Mesendoderm (in vitro differentiated cells): Measurements from ENCODE around the gene ARID1B.

Source experiments
- DNase-seq: peaks from one replicate; pipeline ENCODE4 v3.0.0; 2013
- H2AK5ac ChIP-seq: 2 replicates; pipeline ENCODE4 v1.6.1; 2013; ENCODE audit warnings: low read length, inconsistent platforms
- H2BK120ac ChIP-seq: 2 replicates; pipeline ENCODE4 v1.6.1; 2013; ENCODE audit warnings: low read depth, mild to moderate bottlenecking, low read length, moderate library complexity, mixed read lengths
- H2BK15ac ChIP-seq: replicated peaks from 2 replicates; pipeline ENCODE4 v1.6.1; 2013; ENCODE audit warnings: low read depth, mild to moderate bottlenecking, moderate library complexity
- H2BK5ac ChIP-seq: 2 replicates; pipeline ENCODE4 v1.6.1; 2013; ENCODE audit warnings: low read length, inconsistent platforms
- H3K18ac ChIP-seq: 2 replicates; pipeline ENCODE4 v1.6.1; 2013; ENCODE audit warnings: mild to moderate bottlenecking, low read length, mixed read lengths
- H3K23ac ChIP-seq: one replicate; pipeline ENCODE4 v1.6.1; 2013; ENCODE audit warnings: low read length
- H3K27ac ChIP-seq: 2 replicates; pipeline ENCODE4 v1.5.1; 2013; ENCODE audit warnings: low read depth, mild to moderate bottlenecking, inconsistent platforms, low read length, moderate library complexity
- H3K27me3 ChIP-seq: 2 replicates; pipeline ENCODE4 v1.6.1; 2013; ENCODE audit warnings: low read length, control low read depth, mild to moderate bottlenecking, inconsistent platforms; ENCODE audit not compliant: insufficient read depth, poor library complexity
- H3K36me3 ChIP-seq: 2 replicates; pipeline ENCODE4 v1.6.1; 2013; ENCODE audit warnings: low read length, inconsistent platforms; ENCODE audit not compliant: control insufficient read depth, insufficient read depth
- H3K4ac ChIP-seq: one replicate; pipeline ENCODE4 v1.6.1; 2013; ENCODE audit warnings: low read depth, mild to moderate bottlenecking, low read length, moderate library complexity
- H3K4me1 ChIP-seq: 2 replicates; pipeline ENCODE4 v1.6.1; 2013; ENCODE audit warnings: low read depth, low read length, inconsistent platforms; ENCODE audit not compliant: control insufficient read depth
- H3K4me2 ChIP-seq: 2 replicates; pipeline ENCODE4 v1.6.1; 2013; ENCODE audit warnings: low read length
- H3K4me3 ChIP-seq: 2 replicates; pipeline ENCODE4 v1.5.1; 2013; ENCODE audit warnings: mild to moderate bottlenecking, low read length
- H3K56ac ChIP-seq: one replicate; pipeline ENCODE4 v1.6.1; 2013; ENCODE audit warnings: low read length
- H3K79me1 ChIP-seq: 2 replicates; pipeline ENCODE4 v1.6.1; 2013; ENCODE audit warnings: low read length, inconsistent platforms
- H3K79me2 ChIP-seq: 2 replicates; pipeline ENCODE4 v1.6.1; 2013; ENCODE audit warnings: mild to moderate bottlenecking, low read length; ENCODE audit not compliant: control insufficient read depth, insufficient read depth
- H3K9ac ChIP-seq: 2 replicates; pipeline ENCODE4 v1.6.1; 2013; ENCODE audit warnings: low read length, inconsistent platforms
- H4K5ac ChIP-seq: one replicate; pipeline ENCODE4 v1.6.1; 2013; ENCODE audit warnings: low read length
- H4K8ac ChIP-seq: one replicate; pipeline ENCODE4 v1.6.1; 2013; ENCODE audit warnings: low read depth, mild to moderate bottlenecking, control low read depth, low read length, moderate library complexity
- WGBS: extraction: QIAGEN DNeasy Blood & Tissue Kit; methylation state at CpG from one replicate; pipeline ENCODE4 v1.1.7; 2013; ENCODE audit warnings: low lambda C conversion rate, missing lambda C conversion rate; ENCODE audit not compliant: insufficient coverage; ENCODE audit errors: extremely low coverage; 5-methylcytosine and 5-hydroxymethylcytosine counted together

ARID1B gene

GRCh38 chr6:157089258-157089657 is 312.1 kb downstream of the ARID1B start:
- H4K5ac ChIP-seq, result no peak overlapping the region
- H4K8ac ChIP-seq, result no peak overlapping the region
- no peak overlapping the region for H2AK5ac ChIP-seq
- no peaks in the 10 kb centered on the region for H3K27me3 ChIP-seq
- no peak overlapping the region for H2BK120ac ChIP-seq
- DNase-seq, result peak; percentile 99
- H3K79me2 ChIP-seq, result no peaks in the 10 kb centered on the region
- no peak overlapping the region for H2BK5ac ChIP-seq
- no CpG with 5 or more reads among the region's 3 CpGs for WGBS
- peak overlapping the region; percentile 75 for H3K27ac ChIP-seq
- H3K23ac ChIP-seq, result no peak overlapping the region
- no peak overlapping the region for H3K4me3 ChIP-seq
- H3K18ac ChIP-seq, result no peak overlapping the region
- no peak overlapping the region for H3K4me2 ChIP-seq
- no peak overlapping the region for H2BK15ac ChIP-seq
- no peak overlapping the region for H3K9ac ChIP-seq
- peaks cover 16% of the 10 kb centered on the region for H3K4me1 ChIP-seq
- H3K56ac ChIP-seq, result no peak overlapping the region
- H3K79me1 ChIP-seq, result peaks cover 2% of the 10 kb centered on the region
- H3K36me3 ChIP-seq, result no peaks in the 10 kb centered on the region
- H3K4ac ChIP-seq, result no peak overlapping the region

- WGBS, result no CpG with 5 or more reads among the region's 9 CpGs
- no peak overlapping the region for H3K4ac ChIP-seq
- peaks cover 16% of the 10 kb centered on the region for H3K4me1 ChIP-seq
- no peak overlapping the region for H2BK5ac ChIP-seq
- no peak overlapping the region for H2AK5ac ChIP-seq
- H3K4me2 ChIP-seq, result no peak overlapping the region
- peak overlapping the region; percentile 8 for H3K27ac ChIP-seq
- no peak overlapping the region for H4K5ac ChIP-seq
- no peak overlapping the region for H3K4me3 ChIP-seq
- H3K23ac ChIP-seq, result no peak overlapping the region
- H3K36me3 ChIP-seq, result no peaks in the 10 kb centered on the region
- H3K18ac ChIP-seq, result no peak overlapping the region
- H3K9ac ChIP-seq, result no peak overlapping the region
- H2BK120ac ChIP-seq, result no peak overlapping the region
- H2BK15ac ChIP-seq, result no peak overlapping the region
- H3K79me2 ChIP-seq, result no peaks in the 10 kb centered on the region
- peaks cover 2% of the 10 kb centered on the region for H3K79me1 ChIP-seq
- no peak overlapping the region for H4K8ac ChIP-seq
- H3K56ac ChIP-seq, result peak overlapping the region; percentile 50
- peak; percentile 84 for DNase-seq
- H3K27me3 ChIP-seq, result no peaks in the 10 kb centered on the region
Measured at GRCh38 chr6:157089851-157090250, 312.7 kb downstream of the ARID1B start.

GRCh38 chr6:157090736-157091135 is 313.6 kb downstream of the ARID1B start:
- H3K4me2 ChIP-seq, result no peak overlapping the region
- H3K79me2 ChIP-seq, result no peaks in the 10 kb centered on the region
- no peak overlapping the region for H2AK5ac ChIP-seq
- no peak overlapping the region for H3K18ac ChIP-seq
- no peak overlapping the region for H3K56ac ChIP-seq
- peak; percentile 58 for DNase-seq
- no peak overlapping the region for H4K5ac ChIP-seq
- no peak overlapping the region for H3K4ac ChIP-seq
- H3K23ac ChIP-seq, result no peak overlapping the region
- no peak overlapping the region for H3K9ac ChIP-seq
- H3K27ac ChIP-seq, result peak overlapping the region; percentile 4
- no peak overlapping the region for H3K4me3 ChIP-seq
- H2BK5ac ChIP-seq, result no peak overlapping the region
- WGBS, result no CpG with 5 or more reads among the region's 9 CpGs
- no peaks in the 10 kb centered on the region for H3K27me3 ChIP-seq
- no peaks in the 10 kb centered on the region for H3K36me3 ChIP-seq
- peaks cover 2% of the 10 kb centered on the region for H3K79me1 ChIP-seq
- no peak overlapping the region for H2BK15ac ChIP-seq
- H4K8ac ChIP-seq, result no peak overlapping the region
- no peak overlapping the region for H2BK120ac ChIP-seq
- H3K4me1 ChIP-seq, result peaks cover 16% of the 10 kb centered on the region

GRCh38 chr6:157091243-157091642 is 314.1 kb downstream of the ARID1B start:
- H3K18ac ChIP-seq, result no peak overlapping the region
- H3K9ac ChIP-seq, result no peak overlapping the region
- H3K23ac ChIP-seq, result no peak overlapping the region
- no peak overlapping the region for H3K4me3 ChIP-seq
- DNase-seq, result no peak
- H3K4me2 ChIP-seq, result no peak overlapping the region
- H2BK15ac ChIP-seq, result no peak overlapping the region
- no peaks in the 10 kb centered on the region for H3K79me2 ChIP-seq
- no peak overlapping the region for H3K56ac ChIP-seq
- no peak overlapping the region for H4K8ac ChIP-seq
- H3K79me1 ChIP-seq, result peaks cover 2% of the 10 kb centered on the region
- no peak overlapping the region for H4K5ac ChIP-seq
- no peak overlapping the region for H2AK5ac ChIP-seq
- no peaks in the 10 kb centered on the region for H3K36me3 ChIP-seq
- WGBS, result no CpG with 5 or more reads among the region's 2 CpGs
- no peaks in the 10 kb centered on the region for H3K27me3 ChIP-seq
- H3K4me1 ChIP-seq, result peaks cover 16% of the 10 kb centered on the region
- no peak overlapping the region for H3K27ac ChIP-seq
- no peak overlapping the region for H3K4ac ChIP-seq
- H2BK120ac ChIP-seq, result no peak overlapping the region
- H2BK5ac ChIP-seq, result no peak overlapping the region

- Histone ChIP-seq H3K36me3 (no peaks in the 10 kb centered on the region), H3K23ac (no peak overlapping the region), H4K5ac (no peak overlapping the region), H4K8ac (no peak overlapping the region), H3K4me1 (peaks cover 16% of the 10 kb centered on the region), H2BK120ac (no peak overlapping the region), H3K4me2 (no peak overlapping the region), H3K9ac (no peak overlapping the region), H3K27ac (no peak overlapping the region), H3K4ac (peak overlapping the region; percentile 71), H2AK5ac (no peak overlapping the region), H3K27me3 (no peaks in the 10 kb centered on the region), H3K4me3 (no peak overlapping the region), H2BK5ac (no peak overlapping the region), H3K18ac (no peak overlapping the region), H3K79me1 (peaks cover 2% of the 10 kb centered on the region), H3K56ac (no peak overlapping the region), H2BK15ac (no peak overlapping the region), H3K79me2 (no peaks in the 10 kb centered on the region)
- no peak for DNase-seq
- no CpG with 5 or more reads among the region's 6 CpGs for WGBS
Measured at GRCh38 chr6:157091856-157092460, 314.8 kb downstream of the ARID1B start.

- no peaks in the 10 kb centered on the region for H3K79me2 ChIP-seq
- peaks cover 2% of the 10 kb centered on the region for H3K79me1 ChIP-seq
- no CpG with 5 or more reads among the region's 6 CpGs for WGBS
- no peak for DNase-seq
- no peak overlapping the region for H3K4me3 ChIP-seq
- H4K5ac ChIP-seq, result no peak overlapping the region
- no peak overlapping the region for H2BK120ac ChIP-seq
- H3K56ac ChIP-seq, result no peak overlapping the region
- no peak overlapping the region for H3K4me2 ChIP-seq
- no peak overlapping the region for H4K8ac ChIP-seq
- no peak overlapping the region for H3K18ac ChIP-seq
- H3K23ac ChIP-seq, result no peak overlapping the region
- H3K4ac ChIP-seq, result no peak overlapping the region
- no peak overlapping the region for H2BK15ac ChIP-seq
- no peaks in the 10 kb centered on the region for H3K27me3 ChIP-seq
- no peak overlapping the region for H2AK5ac ChIP-seq
- no peak overlapping the region for H3K9ac ChIP-seq
- peaks cover 16% of the 10 kb centered on the region for H3K4me1 ChIP-seq
- no peaks in the 10 kb centered on the region for H3K36me3 ChIP-seq
- no peak overlapping the region for H2BK5ac ChIP-seq
- no peak overlapping the region for H3K27ac ChIP-seq
Measured at GRCh38 chr6:157092736-157093135, 315.6 kb downstream of the ARID1B start.
